CD14-positive monocyte (primary cell): ENCODE measurements around the gene NTNG1. TPM values are rescaled to one million over a fixed set of nuclear protein-coding genes. Genes with fewer than 3 reads are reported as not detected.

ENCODE experiments used
- DNase-seq, 3 donors: peaks; one replicate each; pipeline ENCODE4 v3.0.0-alpha.2; 2011 to 2022
- H2AFZ ChIP-seq: 2 replicates; pipeline ENCODE4 v1.6.0; 2012; ENCODE audit warnings: mild to moderate bottlenecking, low read depth, low read length, inconsistent platforms; ENCODE audit not compliant: insufficient read depth, poor library complexity, severe bottlenecking
- H3K27ac ChIP-seq, 2 donors: 1 replicate in 1 of 2; 2 replicates in 1 of 2; pipeline ENCODE4 v1.5.1; 2012 to 2013; ENCODE audit warnings: low read length in 2 of 2, control low read depth in 1 of 2, inconsistent platforms in 1 of 2, low read depth in 1 of 2, mild to moderate bottlenecking in 1 of 2
- H3K27me3 ChIP-seq, 2 donors: one replicate each; pipeline versions ENCODE4 v1.6.0 to v1.6.1; 2011 to 2013; ENCODE audit warnings: low read length in 2 of 2; ENCODE audit not compliant: control insufficient read depth in 2 of 2, insufficient read depth in 2 of 2
- H3K36me3 ChIP-seq, 2 donors: replicated peaks in 1 of 2; 1 replicate in 1 of 2; 2 replicates in 1 of 2; pipeline versions ENCODE4 v1.5.1 to v1.6.1; 2012 to 2013; ENCODE audit warnings: low read length in 2 of 2, control low read depth in 1 of 2, inconsistent platforms in 1 of 2, mild to moderate bottlenecking in 1 of 2; ENCODE audit not compliant: insufficient read depth in 2 of 2, control insufficient read depth in 1 of 2
- H3K4me1 ChIP-seq, 2 donors: 1 replicate in 1 of 2; 2 replicates in 1 of 2; pipeline versions ENCODE4 v1.5.1 to v1.6.1; 2012 to 2013; ENCODE audit warnings: low read length in 2 of 2, control low read depth in 1 of 2, inconsistent platforms in 1 of 2, mild to moderate bottlenecking in 1 of 2, moderate library complexity in 1 of 2; ENCODE audit not compliant: insufficient read depth in 2 of 2, control insufficient read depth in 1 of 2
- H3K4me2 ChIP-seq: replicated peaks from 2 replicates; pipeline ENCODE3; 2012; ENCODE audit warnings: low read length, moderate library complexity, mild to moderate bottlenecking; ENCODE audit not compliant: poor library complexity, severe bottlenecking; ENCODE audit errors: extremely low read depth
- H3K4me3 ChIP-seq, 3 experiments: fragments of 200-600 bp in 1 of 3; sonication (generic) in 1 of 3; replicated peaks in 1 of 3; 1 replicate in 2 of 3; 2 replicates in 1 of 3; pipeline ENCODE4 v1.5.1; 2011 to 2013; ENCODE audit warnings: low read length in 3 of 3, mild to moderate bottlenecking in 3 of 3, control low read depth in 2 of 3, low read depth in 2 of 3, inconsistent platforms in 1 of 3, moderate library complexity in 1 of 3
- H3K79me2 ChIP-seq: 2 replicates; pipeline ENCODE4 v1.6.0; 2012; ENCODE audit warnings: mild to moderate bottlenecking, control low read depth, inconsistent platforms, low read length, moderate library complexity; ENCODE audit not compliant: insufficient read depth
- H3K9ac ChIP-seq: 2 replicates; pipeline ENCODE4 v1.6.0; 2017; ENCODE audit warnings: low read length, mild to moderate bottlenecking; ENCODE audit not compliant: insufficient read depth, poor library complexity, severe bottlenecking
- H3K9me3 ChIP-seq, 2 donors: replicated peaks in 1 of 2; 1 replicate in 1 of 2; 2 replicates in 1 of 2; pipeline versions ENCODE4 v1.5.1 to v1.6.1; 2012 to 2013; ENCODE audit warnings: low read length in 2 of 2, control low read depth in 1 of 2; ENCODE audit not compliant: control insufficient read depth in 1 of 2, insufficient read depth in 1 of 2
- H4K20me1 ChIP-seq: 2 replicates; pipeline ENCODE4 v1.6.0; 2012; ENCODE audit warnings: mild to moderate bottlenecking, low read length, control low read depth, moderate library complexity; ENCODE audit not compliant: insufficient read depth
- H3K27ac Mint-ChIP-seq, 7 donors: one replicate each; pipeline ENCODE4 v1.8.0; 2020; ENCODE audit warnings: mild to moderate bottlenecking in 7 of 7, mixed read lengths in 7 of 7, moderate library complexity in 6 of 7, inconsistent platforms in 2 of 7
- H3K27me3 Mint-ChIP-seq, 3 donors: one replicate each; pipeline ENCODE4 v1.8.0; 2021 to 2022; ENCODE audit warnings: low read depth in 3 of 3, mild to moderate bottlenecking in 3 of 3, mixed read lengths in 3 of 3, moderate library complexity in 3 of 3, inconsistent platforms in 1 of 3
- H3K36me3 Mint-ChIP-seq, 2 donors: one replicate each; pipeline ENCODE4 v1.8.0; 2020; ENCODE audit warnings: mixed read lengths in 2 of 2, inconsistent platforms in 1 of 2, mild to moderate bottlenecking in 1 of 2
- H3K4me1 Mint-ChIP-seq: one replicate; pipeline ENCODE4 v1.8.0; 2020; ENCODE audit warnings: mild to moderate bottlenecking, mixed read lengths
- H3K4me3 Mint-ChIP-seq, 2 donors: one replicate each; pipeline ENCODE4 v1.8.0; 2020; ENCODE audit warnings: mild to moderate bottlenecking in 2 of 2, mixed read lengths in 2 of 2, moderate library complexity in 1 of 2
- H3K9me3 Mint-ChIP-seq, 7 donors: one replicate each; pipeline ENCODE4 v1.8.0; 2020 to 2022; ENCODE audit warnings: mixed read lengths in 7 of 7, mild to moderate bottlenecking in 6 of 7, moderate library complexity in 6 of 7, inconsistent platforms in 2 of 7
- WGBS: methylation state at CpG from one replicate; pipeline ENCODE4 v1.1.5; 2013; ENCODE audit warnings: missing lambda C conversion rate; ENCODE audit not compliant: insufficient coverage; 5-methylcytosine and 5-hydroxymethylcytosine counted together
- intact Hi-C, 2 donors: fragments of 100-400 bp; cut with micrococcal nuclease; formaldehyde crosslinking; loops; one replicate each; pipeline versions ENCODE4 v1.15.0 to v1.15.1; 2023
- polyA plus RNA-seq, 3 donors: library from polyadenylated mRNA; depleted of rRNA in 1 of 3; unstranded in 2 of 3; stranded (reverse) in 1 of 3; fragments of 300-500 nt in 2 of 3; fragments of >200 nt in 1 of 3; fragmentation: Illumina TruSeq in 2 of 3; gene quantifications; 1 replicate in 2 of 3; 2 replicates in 1 of 3; pipeline ENCODE4 v1.2.3, GENCODE V29; 2012 to 2021
- TF ChIP-seq, protein P1 (sequence below): fragments of 200-600 bp; IDR thresholded peaks from one replicate; pipeline ENCODE4 v1.8.0; 2022; ENCODE audit warnings: antibody characterized with exemption, mild to moderate bottlenecking

The NTNG1 gene
- polyA plus RNA-seq, 3 donors, result not detected

DNA sequence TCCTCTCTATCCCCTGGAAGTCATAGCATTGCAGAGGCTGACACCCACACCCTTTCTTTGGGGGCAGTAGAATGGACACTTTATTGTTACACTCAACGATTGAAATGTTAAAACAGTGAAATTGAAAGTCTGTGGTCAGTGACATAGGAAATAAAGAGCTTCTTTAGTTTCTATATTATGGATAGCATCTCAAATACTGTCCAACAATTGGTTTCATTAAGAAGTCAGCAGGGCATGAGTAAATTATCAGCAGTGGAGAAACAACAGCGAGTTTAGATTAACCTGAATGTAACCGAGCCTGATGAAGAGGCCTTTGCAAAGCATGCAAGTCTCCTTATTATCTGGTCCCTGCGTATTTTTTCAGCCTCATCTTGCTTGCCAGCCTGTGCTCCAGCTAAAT, 350.7 kb downstream of the NTNG1 start:
- no peaks in the 10 kb centered on the region for H3K27me3 ChIP-seq
- no peak overlapping the region for H3K4me3 ChIP-seq
- 98% methylated on average over 3 of the region's 4 CpGs for WGBS
- H3K27me3 Mint-ChIP-seq, result peaks cover 2 to 3% (median 2%) of the 10 kb centered on the region in 3 donors
- TF ChIP-seq, protein P1, sequence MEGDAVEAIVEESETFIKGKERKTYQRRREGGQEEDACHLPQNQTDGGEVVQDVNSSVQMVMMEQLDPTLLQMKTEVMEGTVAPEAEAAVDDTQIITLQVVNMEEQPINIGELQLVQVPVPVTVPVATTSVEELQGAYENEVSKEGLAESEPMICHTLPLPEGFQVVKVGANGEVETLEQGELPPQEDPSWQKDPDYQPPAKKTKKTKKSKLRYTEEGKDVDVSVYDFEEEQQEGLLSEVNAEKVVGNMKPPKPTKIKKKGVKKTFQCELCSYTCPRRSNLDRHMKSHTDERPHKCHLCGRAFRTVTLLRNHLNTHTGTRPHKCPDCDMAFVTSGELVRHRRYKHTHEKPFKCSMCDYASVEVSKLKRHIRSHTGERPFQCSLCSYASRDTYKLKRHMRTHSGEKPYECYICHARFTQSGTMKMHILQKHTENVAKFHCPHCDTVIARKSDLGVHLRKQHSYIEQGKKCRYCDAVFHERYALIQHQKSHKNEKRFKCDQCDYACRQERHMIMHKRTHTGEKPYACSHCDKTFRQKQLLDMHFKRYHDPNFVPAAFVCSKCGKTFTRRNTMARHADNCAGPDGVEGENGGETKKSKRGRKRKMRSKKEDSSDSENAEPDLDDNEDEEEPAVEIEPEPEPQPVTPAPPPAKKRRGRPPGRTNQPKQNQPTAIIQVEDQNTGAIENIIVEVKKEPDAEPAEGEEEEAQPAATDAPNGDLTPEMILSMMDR, result no peak
- no peak overlapping the region for H3K27ac ChIP-seq
- peaks cover 0 to 3% (median 0%) of the 10 kb centered on the region in 7 donors for H3K9me3 Mint-ChIP-seq
- no peak overlapping the region for H3K4me3 Mint-ChIP-seq
- no peaks in the 10 kb centered on the region for H3K79me2 ChIP-seq
- no peak for DNase-seq
- H3K9ac ChIP-seq, result no peak overlapping the region
- H3K4me2 ChIP-seq, result no peak overlapping the region
- no peak overlapping the region for H2AFZ ChIP-seq
- no peaks in the 10 kb centered on the region for H3K9me3 ChIP-seq
- H3K4me1 ChIP-seq, result no peaks in the 10 kb centered on the region
- no peaks in the 10 kb centered on the region for H4K20me1 ChIP-seq
- intact Hi-C loops, result no loop called here
- H3K36me3 ChIP-seq, result no peaks in the 10 kb centered on the region
- H3K36me3 Mint-ChIP-seq, result no peaks in the 10 kb centered on the region
- H3K27ac Mint-ChIP-seq, result no peak overlapping the region
- peaks cover 2% of the 10 kb centered on the region for H3K4me1 Mint-ChIP-seq

DNA sequence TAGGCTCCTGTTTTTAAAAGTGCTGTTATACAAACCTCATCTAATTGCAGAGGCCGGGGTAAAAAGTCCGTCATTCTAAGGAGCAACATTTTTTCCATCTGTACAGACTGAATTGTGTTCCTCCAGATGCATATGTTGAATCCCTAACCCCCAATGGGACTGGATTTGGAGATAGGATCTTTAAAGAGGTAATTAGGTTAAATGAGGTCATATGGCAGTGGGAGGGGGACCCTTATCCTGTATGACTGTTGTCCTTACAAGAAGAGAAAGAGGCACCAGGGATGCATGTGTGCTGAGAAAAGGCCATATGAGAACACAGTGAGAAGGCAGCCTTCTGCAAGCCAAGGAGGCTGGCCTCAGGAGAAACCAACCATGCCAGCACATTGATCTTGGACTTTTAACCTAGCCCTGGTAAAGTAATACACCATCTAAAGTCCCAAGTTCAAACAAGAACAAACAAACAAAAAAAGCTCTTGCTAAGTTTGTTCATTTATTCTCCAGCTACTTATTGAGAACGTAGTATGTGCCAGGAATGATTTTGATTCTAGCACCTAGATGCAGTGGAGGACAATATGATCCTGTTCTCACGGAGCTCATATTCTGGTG, 352.4 kb downstream of the NTNG1 start:
- H3K36me3 Mint-ChIP-seq, result no peaks in the 10 kb centered on the region
- WGBS, result 86% methylated on average over 2 of the region's 4 CpGs
- no peaks in the 10 kb centered on the region for H3K79me2 ChIP-seq
- no peaks in the 10 kb centered on the region for H4K20me1 ChIP-seq
- no peak overlapping the region for H2AFZ ChIP-seq
- H3K9me3 Mint-ChIP-seq, result peaks cover 0 to 3% (median 0%) of the 10 kb centered on the region in 7 donors
- no peak overlapping the region for H3K4me3 ChIP-seq
- no peak for DNase-seq
- H3K27ac ChIP-seq, result no peak overlapping the region
- no peaks in the 10 kb centered on the region for H3K9me3 ChIP-seq
- no peak overlapping the region for H3K4me2 ChIP-seq
- no peaks in the 10 kb centered on the region for H3K36me3 ChIP-seq
- H3K27me3 ChIP-seq, result no peaks in the 10 kb centered on the region
- TF ChIP-seq, protein P1, result no peak
- H3K4me1 ChIP-seq, result no peaks in the 10 kb centered on the region
- H3K27me3 Mint-ChIP-seq, result peaks cover under 1 to 3% (median 2%) of the 10 kb centered on the region in 3 donors
- no peak overlapping the region for H3K4me3 Mint-ChIP-seq
- intact Hi-C loops, result no loop called here
- H3K27ac Mint-ChIP-seq, result no peak overlapping the region
- peaks cover 2% of the 10 kb centered on the region for H3K4me1 Mint-ChIP-seq
- H3K9ac ChIP-seq, result no peak overlapping the region
